Middle frontal gyrus (tissue), 1 donor: Measurements from ENCODE around the gene FZD2.

Experiments
- DNase-seq: peaks from one replicate; pipeline ENCODE4 v3.0.0-alpha.2; 2015; ENCODE audit warnings: low spot score; ENCODE audit errors: extremely low spot score

FZD2 gene

DNA sequence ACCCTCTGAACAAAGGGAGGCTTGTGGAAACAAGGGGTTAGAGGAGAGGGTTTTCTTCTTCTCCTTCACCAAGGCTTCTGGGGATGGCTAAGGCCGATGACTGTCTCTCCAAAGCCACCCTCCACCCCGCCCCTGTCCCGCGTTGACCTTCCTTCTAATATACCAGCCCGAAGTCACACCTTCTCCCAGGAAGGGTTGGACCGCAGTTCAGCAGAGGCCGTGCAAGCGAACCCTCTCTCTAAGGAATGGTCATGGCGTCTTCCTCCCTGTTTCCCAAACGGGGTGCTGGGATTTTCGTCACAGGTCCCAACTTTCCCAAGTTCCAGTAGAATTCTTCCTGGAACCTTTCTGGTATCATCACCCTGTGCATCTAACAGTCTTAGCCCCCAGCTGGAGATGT lies 49.4 kb downstream of the FZD2 start:
- no peak for DNase-seq

DNA sequence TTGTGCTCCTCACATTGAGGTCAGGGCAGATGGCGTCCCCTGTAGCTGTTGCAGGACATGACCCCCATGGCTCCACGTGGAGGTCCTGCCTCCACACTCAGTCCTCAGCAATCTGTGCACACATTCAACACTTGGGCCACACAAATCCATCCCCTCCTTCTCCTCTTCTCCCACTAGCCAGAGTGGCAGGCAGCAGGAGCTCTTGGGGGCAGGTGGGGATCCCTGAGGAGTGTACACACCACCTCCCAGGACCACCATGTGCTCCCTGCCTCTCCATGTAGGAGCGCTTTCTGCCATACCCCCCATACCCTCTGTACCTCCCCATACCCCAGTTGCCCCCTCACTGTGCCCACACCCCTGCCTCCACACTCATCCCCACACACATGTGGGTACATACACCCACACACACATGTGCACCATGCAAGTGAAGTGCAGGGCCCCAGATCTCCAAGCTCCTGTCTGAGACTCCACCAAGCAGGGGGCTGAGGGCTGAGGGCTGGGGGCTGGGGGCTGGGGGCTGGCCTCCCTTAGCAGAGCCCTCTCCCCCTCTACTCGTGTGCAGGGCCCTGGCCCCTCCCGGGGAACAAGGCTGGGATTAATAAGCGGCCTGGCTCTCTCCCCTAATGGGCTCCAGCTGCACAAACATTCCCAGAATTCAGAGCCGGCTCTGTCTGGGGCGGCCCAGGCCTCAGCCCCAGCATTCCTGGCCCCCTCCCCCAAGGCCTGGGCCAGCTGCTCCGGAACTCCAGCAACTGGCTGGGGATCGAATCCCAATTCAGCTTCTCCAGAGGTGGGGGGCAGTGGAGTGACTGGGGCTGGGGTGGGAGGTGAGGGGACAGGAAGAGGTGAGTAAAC lies 50.8 kb downstream of the FZD2 start:
- DNase-seq = no peak

GRCh38 chr17:44608727-44609435 lies 51.6 kb downstream of the FZD2 start:
- no peak for DNase-seq

DNA sequence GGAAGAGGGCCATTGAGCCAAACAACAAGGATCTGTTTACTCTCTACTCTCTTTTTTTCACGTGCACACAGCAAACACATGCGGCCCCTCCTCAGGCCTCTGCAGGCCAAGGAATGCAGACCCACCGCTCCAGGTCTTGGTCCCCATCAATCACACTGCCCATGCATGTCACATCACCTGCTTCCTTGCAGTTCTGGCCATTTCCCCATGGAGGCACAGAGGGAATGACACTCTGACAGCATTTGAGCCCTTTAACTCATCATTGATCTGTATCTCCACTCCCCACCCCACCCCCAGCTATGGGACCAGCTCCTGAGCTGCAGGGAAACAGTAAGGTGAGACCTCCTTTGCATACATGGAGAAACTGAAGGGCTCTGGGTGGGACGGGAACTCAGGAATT lies 53.0 kb downstream of the FZD2 start:
- DNase-seq = no peak
